ENCODE data around the gene IRF2BP2. TPM values are rescaled to one million over a fixed set of nuclear protein-coding genes. Genes with fewer than 3 reads are reported as not detected.

IRF2BP2 gene
- total RNA-seq, 1 donor, result 79.4 TPM

GRCh38 chr1:234634387-234634786, 24.4 kb upstream of the IRF2BP2 start:
- TF ChIP-seq, protein P1, sequence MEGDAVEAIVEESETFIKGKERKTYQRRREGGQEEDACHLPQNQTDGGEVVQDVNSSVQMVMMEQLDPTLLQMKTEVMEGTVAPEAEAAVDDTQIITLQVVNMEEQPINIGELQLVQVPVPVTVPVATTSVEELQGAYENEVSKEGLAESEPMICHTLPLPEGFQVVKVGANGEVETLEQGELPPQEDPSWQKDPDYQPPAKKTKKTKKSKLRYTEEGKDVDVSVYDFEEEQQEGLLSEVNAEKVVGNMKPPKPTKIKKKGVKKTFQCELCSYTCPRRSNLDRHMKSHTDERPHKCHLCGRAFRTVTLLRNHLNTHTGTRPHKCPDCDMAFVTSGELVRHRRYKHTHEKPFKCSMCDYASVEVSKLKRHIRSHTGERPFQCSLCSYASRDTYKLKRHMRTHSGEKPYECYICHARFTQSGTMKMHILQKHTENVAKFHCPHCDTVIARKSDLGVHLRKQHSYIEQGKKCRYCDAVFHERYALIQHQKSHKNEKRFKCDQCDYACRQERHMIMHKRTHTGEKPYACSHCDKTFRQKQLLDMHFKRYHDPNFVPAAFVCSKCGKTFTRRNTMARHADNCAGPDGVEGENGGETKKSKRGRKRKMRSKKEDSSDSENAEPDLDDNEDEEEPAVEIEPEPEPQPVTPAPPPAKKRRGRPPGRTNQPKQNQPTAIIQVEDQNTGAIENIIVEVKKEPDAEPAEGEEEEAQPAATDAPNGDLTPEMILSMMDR (IDR thresholded peaks at IDR 0.05; ENCODE audit: insufficient read depth, low read length), result no peak
- no peak overlapping the region for H3K4me3 ChIP-seq (ENCODE audit: low read depth, low read length)
- no peak for DNase-seq (ENCODE audit: low read depth)

- DNase-seq (ENCODE audit: low read depth), result no peak
- no peak overlapping the region for H3K4me3 ChIP-seq (ENCODE audit: low read depth, low read length)
- TF ChIP-seq, protein P1 (IDR thresholded peaks at IDR 0.05; ENCODE audit: insufficient read depth, low read length), result no peak
Observed at GRCh38 chr1:234633246-234634003, 23.4 kb upstream of the IRF2BP2 start.

DNA sequence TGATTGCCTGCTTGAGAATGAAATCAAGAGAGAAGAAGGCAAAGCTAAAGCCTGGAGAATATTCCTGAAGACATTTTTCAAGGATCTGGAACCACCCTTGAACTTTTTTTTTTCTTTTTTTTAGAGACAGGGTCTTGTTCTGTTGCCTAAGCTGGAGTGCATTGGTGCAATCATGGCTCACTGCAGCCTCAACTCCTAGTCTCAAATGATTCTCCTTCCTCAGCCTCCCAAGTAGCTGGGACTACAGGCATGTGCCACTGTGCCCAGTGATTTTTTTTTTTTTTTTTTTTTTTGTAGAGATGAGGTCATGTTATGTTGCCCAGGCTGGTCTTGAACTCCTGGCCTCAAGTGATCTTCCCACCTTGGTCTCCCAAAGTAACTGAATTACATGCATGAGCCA, 22.2 kb upstream of the IRF2BP2 start:
- TF ChIP-seq, protein P1 (IDR thresholded peaks at IDR 0.05; ENCODE audit: insufficient read depth, low read length), result no peak
- no peak for DNase-seq (ENCODE audit: low read depth)
- H3K4me3 ChIP-seq (ENCODE audit: low read depth, low read length), result no peak overlapping the region

GRCh38 chr1:234631721-234632125, 21.7 kb upstream of the IRF2BP2 start:
- H3K4me3 ChIP-seq (ENCODE audit: low read depth, low read length), result no peak overlapping the region
- TF ChIP-seq, protein P1 (IDR thresholded peaks at IDR 0.05; ENCODE audit: insufficient read depth, low read length), result no peak
- DNase-seq (ENCODE audit: low read depth), result peak; percentile 98

- TF ChIP-seq, protein P1 (IDR thresholded peaks at IDR 0.05; ENCODE audit: insufficient read depth, low read length), result no peak
- DNase-seq (ENCODE audit: low read depth), result no peak
Observed at GRCh38 chr1:234629026-234629425, 19.0 kb upstream of the IRF2BP2 start.

DNA sequence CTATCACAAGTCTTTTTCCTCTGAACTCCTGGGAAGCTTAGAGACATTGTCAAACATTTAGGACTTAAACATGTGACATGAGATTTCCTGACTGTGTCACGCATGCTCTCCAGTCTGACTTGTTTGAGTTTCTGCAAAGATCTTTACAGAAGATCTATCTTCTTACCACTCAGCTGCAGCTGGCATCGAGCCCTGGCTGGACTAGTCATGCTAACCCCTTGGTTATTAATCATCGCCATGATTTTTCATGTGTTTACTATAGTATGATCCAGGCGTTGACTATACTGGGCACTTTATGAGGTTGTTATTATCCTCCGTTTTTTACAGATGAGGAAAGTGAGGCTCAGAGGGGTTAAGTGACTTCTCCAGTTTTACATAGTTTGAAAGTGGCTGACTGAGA, 18.1 kb upstream of the IRF2BP2 start:
- TF ChIP-seq, protein P1 (IDR thresholded peaks at IDR 0.05; ENCODE audit: insufficient read depth, low read length), result no peak
- peak; percentile 89 for DNase-seq (ENCODE audit: low read depth)
- no peak overlapping the region for H3K4me3 ChIP-seq (ENCODE audit: low read depth, low read length)

More at GRCh38 chr1:234629026-234629425, 19.0 kb upstream of the IRF2BP2 start:
- no peak overlapping the region for H3K4me3 ChIP-seq (ENCODE audit: low read depth, low read length)
